A673 (cell line): Measurements from ENCODE around the gene LRRC46. TPM values are rescaled to one million over a fixed set of nuclear protein-coding genes. Genes with fewer than 3 reads are reported as not detected.

Experiments
- BruUV-seq: library from RNA; stranded (reverse); fragments of 400-500 nt; replicated peaks from 2 replicates; lab custom pipeline; 2021; lab: Mats Ljungman, UMichigan
- CTCF ChIA-PET: fragments of 300-600 bp; sonication (Branson Sonifier 250); formaldehyde crosslinking; loops from one replicate; lab custom pipeline; 2022; ENCODE audit warnings: antibody characterized with exemption; lab: Charles Lee
- POLR2A ChIA-PET: fragments of 300-600 bp; sonication (Branson Sonifier 250); formaldehyde crosslinking; loops from one replicate; lab custom pipeline; 2022; ENCODE audit warnings: antibody characterized with exemption; ENCODE audit not compliant: low non-redundant PET; lab: Charles Lee
- DNase-seq: peaks from one replicate; pipeline ENCODE4 v3.0.0-alpha.2; 2015; ENCODE audit warnings: low spot score
- H3K27ac ChIP-seq: fragments of 200-600 bp; sonication (generic); 2 replicates; pipeline ENCODE4 v1.5.1; 2016; ENCODE audit warnings: mixed run types, low read depth, mild to moderate bottlenecking, mixed read lengths, antibody characterized with exemption, low read length; ENCODE audit not compliant: poor library complexity, severe bottlenecking
- H3K27me3 ChIP-seq: fragments of 200-600 bp; sonication (generic); replicated peaks from 2 replicates; pipeline ENCODE4 v1.6.1; 2017; ENCODE audit warnings: mixed run types, low read depth, mild to moderate bottlenecking, mixed read lengths, antibody characterized with exemption, low read length; ENCODE audit not compliant: insufficient read depth, poor library complexity
- H3K36me3 ChIP-seq: fragments of 200-600 bp; sonication (generic); 2 replicates; pipeline ENCODE4 v1.6.1; 2016; ENCODE audit warnings: mixed run types, mild to moderate bottlenecking, mixed read lengths, antibody characterized with exemption, low read length; ENCODE audit not compliant: insufficient read depth, poor library complexity, severe bottlenecking
- H3K4me1 ChIP-seq: fragments of 200-600 bp; sonication (generic); 2 replicates; pipeline ENCODE4 v1.6.1; 2017; ENCODE audit warnings: mixed run types, mild to moderate bottlenecking, mixed read lengths, antibody characterized with exemption, low read length; ENCODE audit not compliant: insufficient read depth, poor library complexity, severe bottlenecking
- H3K4me3 ChIP-seq: fragments of 200-600 bp; sonication (generic); 2 replicates; pipeline ENCODE4 v1.5.1; 2016; ENCODE audit warnings: low read depth, mixed run types, mild to moderate bottlenecking, mixed read lengths, low read length; ENCODE audit not compliant: poor library complexity, severe bottlenecking
- H3K9me3 ChIP-seq: fragments of 200-600 bp; sonication (generic); 2 replicates; pipeline ENCODE4 v1.6.1; 2016; ENCODE audit warnings: mixed run types, low read depth, mild to moderate bottlenecking, mixed read lengths, antibody characterized with exemption, low read length; ENCODE audit not compliant: poor library complexity, severe bottlenecking
- EZH2 ChIP-seq: fragments of 200-600 bp; sonication (generic); IDR thresholded peaks from 2 replicates; pipeline ENCODE4 v1.6.1; 2017; ENCODE audit warnings: borderline replicate concordance, low read depth, mild to moderate bottlenecking, mixed read lengths, antibody characterized with exemption, low read length; ENCODE audit not compliant: poor library complexity, severe bottlenecking
- intact Hi-C: fragments of 100-400 bp; cut with micrococcal nuclease; formaldehyde crosslinking; loops from one replicate; pipeline ENCODE4 v1.10.0; 2022; ENCODE audit not compliant: unreplicated experiment
- total RNA-seq: library from RNA; stranded (reverse); gene quantifications from 2 replicates; pipeline ENCODE4 v1.2.3, GENCODE V29; 2021
- TF ChIP-seq, protein P1 (sequence below): fragments of 300-800, 200-600 bp; sonication (generic); conservative IDR thresholded peaks from 2 replicates; pipeline ENCODE4 v1.5.1; 2017; ENCODE audit warnings: low read depth, mild to moderate bottlenecking, antibody characterized with exemption, low read length, moderate library complexity, mixed read lengths

LRRC46 gene
- total RNA-seq, 1 experiment from 2014 or later, result 1.1 TPM

DNA sequence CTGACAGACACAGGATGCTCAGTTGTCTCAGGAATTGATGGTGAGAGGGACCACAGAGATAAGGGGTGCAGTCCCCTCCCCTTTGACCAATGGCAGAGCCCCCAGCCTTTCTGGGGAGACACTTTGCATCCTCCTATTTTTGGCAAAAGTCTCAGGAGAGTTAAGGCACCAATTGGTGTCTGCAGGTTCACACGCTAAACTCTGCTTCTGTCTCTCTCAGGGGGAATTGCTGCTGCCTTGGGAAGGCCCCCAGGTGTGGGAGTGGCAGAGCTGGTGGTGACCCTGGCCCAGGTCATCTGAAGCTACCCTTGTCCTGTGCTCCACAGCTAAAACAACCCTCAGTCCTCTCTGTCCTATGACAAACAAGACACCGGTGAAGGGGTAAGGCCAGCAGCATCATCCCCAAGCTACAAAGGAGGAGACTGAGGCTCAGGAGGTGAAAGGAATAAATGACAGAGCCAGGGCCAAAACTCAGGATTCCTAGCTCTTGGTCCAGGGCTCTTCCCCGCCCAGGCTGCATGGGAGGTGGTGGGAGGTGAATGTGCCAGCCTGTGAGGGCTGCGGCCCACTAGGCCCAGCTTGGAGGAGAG, 30.2 kb upstream of the LRRC46 start:
- TF ChIP-seq, protein P1, sequence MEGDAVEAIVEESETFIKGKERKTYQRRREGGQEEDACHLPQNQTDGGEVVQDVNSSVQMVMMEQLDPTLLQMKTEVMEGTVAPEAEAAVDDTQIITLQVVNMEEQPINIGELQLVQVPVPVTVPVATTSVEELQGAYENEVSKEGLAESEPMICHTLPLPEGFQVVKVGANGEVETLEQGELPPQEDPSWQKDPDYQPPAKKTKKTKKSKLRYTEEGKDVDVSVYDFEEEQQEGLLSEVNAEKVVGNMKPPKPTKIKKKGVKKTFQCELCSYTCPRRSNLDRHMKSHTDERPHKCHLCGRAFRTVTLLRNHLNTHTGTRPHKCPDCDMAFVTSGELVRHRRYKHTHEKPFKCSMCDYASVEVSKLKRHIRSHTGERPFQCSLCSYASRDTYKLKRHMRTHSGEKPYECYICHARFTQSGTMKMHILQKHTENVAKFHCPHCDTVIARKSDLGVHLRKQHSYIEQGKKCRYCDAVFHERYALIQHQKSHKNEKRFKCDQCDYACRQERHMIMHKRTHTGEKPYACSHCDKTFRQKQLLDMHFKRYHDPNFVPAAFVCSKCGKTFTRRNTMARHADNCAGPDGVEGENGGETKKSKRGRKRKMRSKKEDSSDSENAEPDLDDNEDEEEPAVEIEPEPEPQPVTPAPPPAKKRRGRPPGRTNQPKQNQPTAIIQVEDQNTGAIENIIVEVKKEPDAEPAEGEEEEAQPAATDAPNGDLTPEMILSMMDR, result no peak
- no peak for TF ChIP-seq EZH2

DNA sequence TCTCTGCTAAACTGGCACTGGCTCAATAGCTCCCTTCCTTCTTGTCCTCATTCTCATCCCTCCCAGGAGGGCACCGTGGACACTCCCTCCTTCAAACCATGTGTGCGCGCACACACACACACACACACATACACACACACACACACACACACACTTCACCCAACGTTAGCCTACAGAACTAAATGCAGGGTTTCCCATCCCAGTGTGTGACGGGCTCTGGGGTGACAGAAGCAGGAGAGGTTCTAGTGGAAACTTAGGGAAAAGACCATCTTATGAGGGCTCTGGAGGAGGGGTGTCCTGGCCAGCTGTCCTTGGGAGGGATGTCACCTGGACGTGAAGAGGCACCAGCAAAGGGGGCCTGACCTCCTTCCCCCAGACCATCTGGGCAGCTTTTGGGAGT, 29.6 kb upstream of the LRRC46 start:
- POLR2A ChIA-PET, result no interaction called here
- intact Hi-C loops, result no loop called here
- no TSS peak for BruUV-seq

More for the DNA sequence above, 30.2 kb upstream of the LRRC46 start:
- no peak overlapping the region for H3K4me3 ChIP-seq
- no peak overlapping the region for H3K27ac ChIP-seq
- H3K9me3 ChIP-seq, result no peaks in the 10 kb centered on the region
- no peak for DNase-seq
- H3K4me1 ChIP-seq, result no peaks in the 10 kb centered on the region
- intact Hi-C loops, result no loop called here
- POLR2A ChIA-PET, result no interaction called here
- H3K36me3 ChIP-seq, result no peaks in the 10 kb centered on the region
- CTCF ChIA-PET, result no interaction called here
- no TSS peak for BruUV-seq
- no peaks in the 10 kb centered on the region for H3K27me3 ChIP-seq

DNA sequence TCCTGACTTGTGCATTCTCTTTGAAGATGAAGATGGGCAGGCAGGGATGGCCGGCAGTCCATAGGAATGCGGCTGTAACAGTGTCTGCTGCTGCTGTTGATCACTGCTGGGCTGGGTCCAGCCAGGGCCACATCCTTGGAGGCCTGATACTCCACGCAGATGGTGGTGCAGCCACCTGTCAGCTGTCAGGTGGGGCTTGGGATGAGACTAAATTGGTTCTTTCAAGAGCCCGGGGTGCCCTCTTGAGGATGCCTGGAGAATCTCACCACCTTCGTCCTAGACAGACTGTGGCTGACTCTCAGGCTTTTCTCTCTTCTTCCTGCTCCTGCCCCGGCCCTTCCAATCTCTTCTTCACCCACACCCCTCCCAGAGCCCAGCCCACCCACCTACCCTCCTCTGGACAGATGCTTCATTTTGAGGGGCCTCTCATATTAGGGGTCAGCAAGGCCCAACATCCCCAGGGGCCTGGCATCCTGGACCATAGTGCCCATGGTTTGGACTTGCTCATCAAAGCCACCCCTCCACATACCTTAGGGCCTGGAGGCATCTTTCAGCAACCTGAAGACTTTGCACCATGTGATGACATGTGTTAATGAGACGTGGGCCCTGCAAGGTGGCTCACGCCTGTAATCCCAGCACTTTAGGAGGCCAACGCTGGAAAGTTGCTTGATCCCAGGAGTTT, 29.0 kb upstream of the LRRC46 start:
- POLR2A ChIA-PET, result no interaction called here
- Histone ChIP-seq H3K9me3 (no peaks in the 10 kb centered on the region), H3K27me3 (no peaks in the 10 kb centered on the region), H3K4me1 (no peaks in the 10 kb centered on the region), H3K36me3 (no peaks in the 10 kb centered on the region), H3K27ac (no peak overlapping the region), H3K4me3 (no peak overlapping the region)
- DNase-seq, result peak; percentile 22
- no TSS peak for BruUV-seq
- CTCF ChIA-PET, result no interaction called here
- TF ChIP-seq EZH2, result no peak
- TF ChIP-seq, protein P1, result peak; percentile 55
- intact Hi-C loops, result no loop called here

More for the DNA sequence above, 29.6 kb upstream of the LRRC46 start:
- Histone ChIP-seq H3K4me3 (no peak overlapping the region), H3K9me3 (no peaks in the 10 kb centered on the region), H3K27ac (no peak overlapping the region), H3K27me3 (no peaks in the 10 kb centered on the region), H3K4me1 (no peaks in the 10 kb centered on the region), H3K36me3 (no peaks in the 10 kb centered on the region)
- no peak for DNase-seq
- TF ChIP-seq, protein P1, result no peak
- TF ChIP-seq EZH2, result no peak
- CTCF ChIA-PET, result no interaction called here
